HG03469 (cell line): ENCODE data around the gene TICAM2.
"Not testable (repeated sequence)": the region's sequence is repeated elsewhere in the genome, so short reads cannot be mapped to it uniquely, and the experiment has no call there.

ENCODE experiments used
- ATAC-seq: cut with Tn5 transposase; IDR thresholded peaks from one replicate; pipeline ENCODE4 v1.9.1; 2021; ENCODE audit warnings: mild to moderate bottlenecking, moderate library complexity, moderate number of reproducible peaks; ENCODE audit not compliant: unreplicated experiment

TICAM2 gene

GRCh38 chr5:115601701-115602590 is at the start of gene TICAM2:
Gene TICAM2 (minus strand): TSS chr5:115602479. CDS start chr5:115581256, 21,223 bp downstream.
- peak; percentile 64 for ATAC-seq

GRCh38 chr5:115649541-115649940 is 47.3 kb upstream of the TICAM2 start:
- ATAC-seq = no peak

GRCh38 chr5:115648056-115648455 is 45.8 kb upstream of the TICAM2 start:
- no peak for ATAC-seq

- ATAC-seq = not testable (repeated sequence)
Measured at GRCh38 chr5:115645386-115645785, 43.1 kb upstream of the TICAM2 start.

GRCh38 chr5:115644046-115644445 is 41.8 kb upstream of the TICAM2 start:
- ATAC-seq = no peak

GRCh38 chr5:115641948-115642347 is 39.7 kb upstream of the TICAM2 start:
- ATAC-seq = no peak

- ATAC-seq = no peak
Measured at GRCh38 chr5:115640274-115640673, 38.0 kb upstream of the TICAM2 start.

- no peak for ATAC-seq
Measured at GRCh38 chr5:115639377-115639776, 37.1 kb upstream of the TICAM2 start.

GRCh38 chr5:115637507-115637906 is 35.2 kb upstream of the TICAM2 start:
- no peak for ATAC-seq

- ATAC-seq = no peak
Measured at GRCh38 chr5:115636008-115636407, 33.7 kb upstream of the TICAM2 start.

GRCh38 chr5:115634343-115635132 is 32.3 kb upstream of the TICAM2 start:
- ATAC-seq = peak; percentile 38

- no peak for ATAC-seq
Measured at GRCh38 chr5:115629903-115630302, 27.6 kb upstream of the TICAM2 start.

- no peak for ATAC-seq
Measured at GRCh38 chr5:115627295-115627865, 25.1 kb upstream of the TICAM2 start.

GRCh38 chr5:115626445-115626823 is 24.2 kb upstream of the TICAM2 start:
- ATAC-seq = peak; percentile 16

GRCh38 chr5:115625579-115626444 is 23.5 kb upstream of the TICAM2 start, which contains the start of gene TMED7:
Gene TMED7 (minus strand): TSS chr5:115626036. CDS start chr5:115625792, 244 bp downstream.
- ATAC-seq = peak; percentile 85

- ATAC-seq = no peak
Measured at GRCh38 chr5:115624994-115625393, 22.7 kb upstream of the TICAM2 start.

GRCh38 chr5:115623658-115624057 is 21.4 kb upstream of the TICAM2 start:
- ATAC-seq = no peak

GRCh38 chr5:115621365-115621900 is 19.2 kb upstream of the TICAM2 start:
- ATAC-seq = no peak

GRCh38 chr5:115616892-115617291 is 14.6 kb upstream of the TICAM2 start:
- no peak for ATAC-seq

- no peak for ATAC-seq
Measured at GRCh38 chr5:115616472-115616871, 14.2 kb upstream of the TICAM2 start.
